Stimulated activated CD8-positive, alpha-beta memory T cell treated with anti-CD3 and anti-CD28 coated beads, Interleukin-7, amount 100 ng/mL, for 48 hours (primary cell): ENCODE data around the gene IFT25.
"Not testable (repeated sequence)": the region's sequence is repeated elsewhere in the genome, so short reads cannot be mapped to it uniquely, and the experiment has no call there.

ENCODE experiments used
- DNase-seq, 2 donors: peaks; one replicate each; pipeline ENCODE4 v3.0.0-alpha.2; 2020; ENCODE audit warnings: low read depth in 1 of 2; ENCODE audit errors: extremely low read depth in 1 of 2

Gene IFT25

DNA sequence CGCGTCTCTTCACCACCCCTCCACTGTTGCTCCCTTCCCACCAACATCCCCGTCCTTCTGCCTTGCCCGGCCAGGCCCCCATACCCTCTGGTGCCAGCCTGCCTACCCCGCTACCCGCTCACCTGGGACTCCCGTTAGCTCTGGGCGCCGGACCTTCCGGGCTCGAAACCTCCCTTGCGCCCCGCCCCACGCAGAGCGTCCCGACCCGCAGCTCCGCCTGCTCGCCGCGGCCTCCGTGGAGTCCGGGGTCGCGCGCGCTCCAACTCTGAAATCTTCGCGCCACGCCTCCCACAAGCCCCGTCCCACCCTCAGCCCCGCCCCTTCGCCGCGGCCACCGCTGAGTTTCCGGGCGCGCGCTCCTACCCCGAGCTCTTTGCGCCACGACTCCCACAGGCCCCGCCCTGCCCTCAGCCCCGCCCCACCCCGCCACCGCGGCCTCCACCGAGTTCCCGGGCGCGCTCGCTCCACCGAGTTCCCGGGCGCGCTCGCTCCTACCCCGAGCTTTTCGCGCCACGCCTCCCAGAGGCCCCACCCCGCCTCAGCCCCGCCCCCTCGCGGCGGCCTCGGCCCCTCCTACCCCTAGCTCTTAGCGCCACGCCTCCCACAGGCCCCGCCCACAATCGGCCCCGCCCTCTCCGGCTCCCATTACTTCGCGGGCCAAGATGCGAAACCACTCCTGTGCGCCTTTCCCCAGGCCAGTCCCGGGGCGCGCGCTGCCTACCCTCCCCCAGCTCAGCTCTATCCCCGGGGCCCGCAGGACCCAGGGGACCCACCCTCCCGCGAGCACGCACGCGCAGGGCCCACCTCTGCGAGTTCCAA lies at the start of gene IFT25:
TSS of gene IFT25 (minus strand) at position 267 of the 819 bp plus-strand sequence. CDS start 5,617 bp downstream, outside the sequence.
- peak; percentile 92 to 95 for DNase-seq

DNA sequence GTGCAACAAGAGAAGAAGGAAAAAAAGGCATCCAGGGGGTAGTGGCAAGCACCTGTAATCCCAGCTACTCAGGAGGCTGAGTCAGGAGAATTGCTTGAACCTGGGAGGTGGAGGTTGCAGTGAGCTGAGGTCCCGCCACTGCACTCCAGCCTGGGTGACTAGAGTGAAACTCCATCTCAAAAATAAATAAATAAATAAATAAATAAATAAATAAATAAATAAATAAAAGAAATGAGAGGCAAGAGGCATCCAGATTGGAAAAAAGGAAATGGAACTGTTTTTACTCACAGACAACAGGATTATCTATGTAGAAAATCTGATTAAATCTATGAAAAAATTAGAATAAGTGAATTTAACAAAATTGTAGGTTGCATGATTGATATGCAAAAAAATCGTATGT lies 49.0 kb upstream of the IFT25 start:
- not testable (repeated sequence) for DNase-seq

DNA sequence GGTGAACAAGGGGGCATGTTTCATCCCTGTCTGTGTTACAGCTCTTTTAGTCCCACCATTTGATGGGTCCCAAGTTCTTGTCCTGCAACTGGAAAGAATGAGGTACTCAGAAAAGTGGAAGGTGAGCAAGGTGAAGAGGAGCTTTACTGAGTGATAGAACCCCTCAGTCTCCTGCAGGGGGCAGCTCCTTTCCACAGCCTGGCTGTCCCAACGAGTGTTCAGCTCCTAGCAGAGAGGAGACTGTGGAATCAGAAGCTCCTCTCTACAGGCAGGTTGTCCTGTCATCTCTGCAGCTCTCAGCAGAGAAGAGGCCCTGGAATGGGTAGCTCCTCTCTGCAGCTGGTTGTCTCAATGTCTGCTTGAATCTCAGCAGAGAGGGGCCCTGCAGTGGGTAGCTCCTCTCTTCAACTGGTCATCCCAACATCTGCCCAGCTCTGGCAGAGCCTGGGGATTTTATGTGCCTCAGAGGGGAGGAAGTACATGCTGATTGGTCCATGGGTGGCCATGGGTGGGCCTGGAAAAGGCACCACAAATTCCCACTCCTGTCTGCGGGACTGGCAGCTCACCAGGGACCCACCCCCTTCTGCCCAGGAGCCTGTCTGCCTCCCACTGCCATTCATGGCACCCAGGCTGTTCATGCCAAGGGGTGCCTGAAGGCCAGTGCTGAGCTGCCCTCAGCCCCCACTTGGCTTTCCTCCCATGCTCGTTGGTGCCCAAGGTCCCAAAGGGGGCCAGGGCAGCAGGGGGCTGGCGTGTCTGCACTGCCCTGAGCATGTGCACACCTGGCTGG lies 46.8 kb upstream of the IFT25 start:
- no peak for DNase-seq

- no peak for DNase-seq
Observed at GRCh38 chr1:53987880-53988279, 42.4 kb upstream of the IFT25 start.

- no peak for DNase-seq
Observed at GRCh38 chr1:53986458-53986857, 41.0 kb upstream of the IFT25 start.

GRCh38 chr1:53984726-53985125 lies 39.2 kb upstream of the IFT25 start:
- no peak for DNase-seq

DNA sequence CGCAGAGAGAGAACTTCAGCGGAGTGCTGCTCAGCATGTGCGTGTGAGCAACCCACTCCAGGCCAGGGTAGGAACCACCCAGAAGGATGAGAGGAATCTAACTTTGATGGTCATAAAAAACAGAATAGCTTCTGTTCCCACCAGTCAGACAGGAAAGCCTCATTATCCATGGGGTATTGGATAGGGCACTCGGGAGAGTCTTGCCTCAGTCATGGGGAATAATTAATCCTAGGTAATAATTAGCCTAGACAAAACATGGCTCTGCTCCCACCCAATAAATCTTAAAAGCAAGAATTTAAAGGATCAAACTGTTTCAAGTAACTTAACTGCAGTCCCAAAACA lies 37.2 kb upstream of the IFT25 start:
- DNase-seq: no peak

- DNase-seq: no peak
Observed at GRCh38 chr1:53982034-53982762, 36.7 kb upstream of the IFT25 start.

DNA sequence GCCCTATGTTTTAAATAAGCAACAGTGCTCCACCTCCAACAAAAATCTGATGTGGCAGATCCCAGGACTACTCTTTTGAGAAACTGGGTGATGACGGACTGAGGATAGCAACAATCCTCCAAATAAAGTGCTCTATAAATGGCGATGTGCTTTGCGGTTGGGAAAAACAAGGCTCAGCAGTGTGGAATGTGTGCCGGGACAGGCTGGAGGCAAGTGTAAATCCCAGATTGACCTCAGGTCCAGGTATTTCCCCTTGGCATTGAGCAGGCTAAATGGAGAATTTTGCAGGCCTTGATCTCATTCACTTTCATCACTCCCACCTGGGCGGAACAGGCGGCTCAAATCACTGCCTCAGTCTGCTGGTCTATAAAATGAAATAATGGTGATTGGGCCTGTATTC lies 35.7 kb upstream of the IFT25 start:
- no peak for DNase-seq

GRCh38 chr1:53979712-53980450 lies 34.4 kb upstream of the IFT25 start:
- DNase-seq: no peak

DNA sequence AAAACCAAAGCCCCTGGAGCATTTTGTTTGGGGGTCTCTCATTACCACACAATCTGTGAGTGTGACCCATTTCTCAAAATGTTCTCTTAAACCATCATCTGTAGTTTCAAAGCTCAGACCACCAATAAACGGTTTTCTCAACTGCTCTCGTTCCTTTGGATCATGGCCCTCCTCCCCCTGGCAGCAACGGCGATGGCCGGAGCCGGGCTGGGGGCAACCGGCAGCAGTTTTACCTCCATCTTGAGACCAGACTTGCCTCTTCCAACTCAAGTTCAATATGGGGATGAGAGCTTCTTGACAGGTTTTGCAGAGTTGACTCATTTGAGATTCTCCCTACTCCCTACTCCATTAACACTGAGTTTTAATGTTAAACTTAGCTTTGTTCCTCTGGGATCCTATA lies 30.4 kb upstream of the IFT25 start:
- DNase-seq: no peak

DNA sequence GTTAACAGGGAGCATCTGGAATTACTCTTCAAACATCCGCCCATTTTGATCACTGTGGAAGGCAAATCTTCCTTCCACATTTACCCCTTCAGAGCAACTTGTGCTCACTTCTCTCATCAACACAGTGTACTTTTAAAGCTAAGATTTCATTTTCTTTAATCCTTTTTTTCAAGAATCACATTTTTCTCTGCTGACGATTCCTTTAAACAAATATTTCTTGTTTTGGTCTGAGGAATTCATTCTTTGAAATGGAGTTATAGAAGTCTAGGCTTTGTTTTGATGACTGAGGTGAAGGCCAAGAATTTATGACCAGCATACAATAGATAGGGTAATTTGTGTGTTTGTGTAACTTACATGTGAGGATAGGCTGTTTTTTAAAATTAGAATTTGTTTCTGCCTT lies 26.2 kb upstream of the IFT25 start:
- no peak for DNase-seq

- DNase-seq: not testable (repeated sequence)
Observed at GRCh38 chr1:53969323-53969722, 23.8 kb upstream of the IFT25 start.

DNA sequence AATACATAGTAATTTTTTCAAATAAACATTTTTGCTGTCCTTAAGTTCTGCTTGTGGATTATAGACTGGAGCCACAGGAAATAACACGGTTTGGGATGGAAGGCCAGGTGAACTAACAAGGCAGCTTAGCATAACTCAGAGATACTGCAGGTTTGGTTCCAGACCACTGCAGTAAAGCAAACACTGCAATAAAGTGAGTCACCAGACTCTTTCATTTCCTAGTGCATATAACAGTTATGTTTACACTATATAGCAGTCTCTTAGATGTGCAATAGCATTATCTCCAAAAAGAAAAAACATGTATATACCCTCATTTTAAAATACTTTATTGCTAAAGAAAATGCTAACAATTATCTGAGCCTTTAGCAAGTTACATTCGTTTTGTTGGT lies 22.6 kb upstream of the IFT25 start:
- no peak for DNase-seq

- no peak for DNase-seq
Observed at GRCh38 chr1:53967409-53968124, 22.1 kb upstream of the IFT25 start.

DNA sequence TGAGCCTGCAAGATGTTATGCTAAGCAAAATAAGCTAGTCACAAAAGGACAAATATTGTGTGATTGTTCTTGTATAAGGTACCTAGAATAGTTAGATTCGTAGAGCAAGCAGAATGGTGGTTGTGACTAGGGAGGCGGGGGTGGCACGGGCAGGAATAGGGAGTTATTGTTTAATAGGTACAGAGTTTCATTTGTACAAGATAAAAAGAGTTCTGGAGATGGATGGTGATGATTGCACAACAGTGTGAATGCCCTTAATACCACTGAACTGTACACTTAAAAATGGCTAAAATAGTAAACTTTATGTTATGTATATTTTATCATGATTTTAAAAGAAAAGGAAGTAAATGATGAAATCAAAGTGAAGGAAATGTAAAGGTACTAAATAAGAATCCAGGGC lies 21.3 kb upstream of the IFT25 start:
- no peak for DNase-seq

DNA sequence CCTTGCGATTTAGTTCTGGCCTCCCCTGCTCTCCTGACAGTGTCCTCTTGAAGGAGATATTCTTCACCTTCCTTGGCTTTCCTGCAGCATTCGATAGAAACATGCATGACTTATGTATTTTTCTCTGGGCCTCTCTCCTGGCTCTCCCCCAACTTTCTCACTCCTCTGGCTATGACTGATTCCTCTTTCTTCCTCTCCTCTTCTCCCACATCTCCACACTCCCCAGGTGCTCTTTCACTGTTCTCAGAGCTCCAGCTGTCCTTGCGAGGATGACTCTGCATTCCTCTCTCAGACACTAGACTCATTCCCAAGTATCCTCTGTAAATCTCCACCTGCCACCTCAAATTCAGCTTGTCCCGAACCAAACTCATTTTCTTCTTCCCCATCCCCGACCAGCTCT lies 18.6 kb upstream of the IFT25 start:
- no peak for DNase-seq

- no peak for DNase-seq
Observed at GRCh38 chr1:53963460-53963859, 18.0 kb upstream of the IFT25 start.

DNA sequence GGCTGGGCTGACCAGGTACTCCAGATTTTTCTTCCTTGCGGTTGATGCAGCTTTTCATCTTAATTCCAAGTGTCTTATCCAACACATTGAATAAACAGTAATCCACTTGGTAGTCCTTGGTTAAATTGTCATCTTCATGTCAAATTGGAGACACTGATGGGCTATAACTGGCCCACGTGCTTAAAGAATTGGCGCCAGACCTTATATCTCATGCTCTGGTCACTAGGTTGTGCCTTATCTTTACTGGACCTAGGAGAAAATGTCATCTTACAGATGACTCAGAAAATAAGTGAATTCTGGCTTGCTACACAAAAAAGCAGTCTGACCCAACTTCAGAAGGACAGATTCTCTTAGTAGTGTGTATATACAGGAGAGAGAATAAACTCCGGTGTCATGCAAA lies 16.9 kb upstream of the IFT25 start:
- no peak for DNase-seq

GRCh38 chr1:53959664-53960250 lies 14.3 kb upstream of the IFT25 start:
- no peak for DNase-seq
